ENCODE results near the gene SYNJ2. TPM values are rescaled to one million over a fixed set of nuclear protein-coding genes. Genes with fewer than 3 reads are reported as not detected.

Gene SYNJ2
- total RNA-seq, 1 donor from 2014 or later, result 60.3 TPM

DNA sequence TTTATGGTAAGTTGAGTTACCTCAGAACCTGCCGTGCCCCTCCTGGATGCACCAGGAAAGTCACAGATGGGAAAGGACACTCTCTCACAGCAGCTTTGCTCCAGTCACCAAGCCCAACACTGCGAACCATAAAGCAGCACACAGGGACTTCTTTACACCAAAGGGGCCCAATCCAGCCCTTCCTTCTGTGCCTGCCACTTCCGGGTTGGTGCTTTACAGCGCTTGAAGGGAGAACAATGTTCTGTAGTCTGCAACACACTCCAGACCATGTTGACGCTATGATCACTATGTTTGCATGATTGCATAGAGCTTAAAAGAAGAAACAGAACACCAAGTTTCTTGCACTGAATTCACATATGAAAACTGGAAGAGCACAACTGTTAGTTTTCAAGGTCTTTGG is 129.3 kb downstream of the SYNJ2 start:
- DNase-seq (ENCODE audit: low read depth, low spot score), result no peak

DNA sequence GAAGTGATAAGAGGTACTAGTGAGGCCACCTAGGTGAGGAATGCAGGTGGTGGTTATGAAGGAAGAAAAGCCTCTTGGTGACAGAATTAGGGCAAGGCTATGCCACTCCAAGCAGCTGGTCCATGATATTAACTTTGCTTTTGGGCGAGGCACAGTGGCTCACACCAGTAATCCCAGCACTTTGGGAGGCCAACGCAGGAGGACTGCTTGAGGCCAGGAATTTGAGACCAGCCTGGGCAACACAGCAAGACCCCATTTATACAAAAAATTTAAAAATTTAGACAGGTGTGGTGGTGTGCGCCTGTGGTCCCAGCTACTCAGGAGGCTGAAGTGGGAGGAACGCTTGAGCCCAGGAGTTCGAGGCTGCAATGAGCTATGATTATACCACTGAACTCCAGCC is 130.3 kb downstream of the SYNJ2 start:
- no peak for DNase-seq (ENCODE audit: low read depth, low spot score)

DNA sequence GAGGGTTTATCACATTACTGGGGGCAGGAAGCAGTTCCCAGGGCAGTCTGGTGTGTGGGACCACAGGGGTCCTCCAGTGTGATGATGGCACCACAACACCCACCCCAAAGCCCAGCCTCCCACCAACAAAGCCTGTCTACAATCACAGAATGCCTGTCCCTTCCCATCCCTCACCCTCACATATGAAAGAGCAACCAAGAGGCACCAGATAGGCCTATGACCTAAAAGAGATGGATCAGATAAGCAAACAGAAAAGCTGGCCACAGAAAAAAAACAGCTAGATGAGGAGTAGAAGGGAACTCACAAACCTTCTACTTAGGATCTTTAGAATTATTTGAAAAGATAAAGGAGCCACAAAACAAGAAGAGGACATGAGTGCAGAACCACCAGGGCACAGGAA is 132.1 kb downstream of the SYNJ2 start:
- no peak for DNase-seq (ENCODE audit: low read depth, low spot score)

DNA sequence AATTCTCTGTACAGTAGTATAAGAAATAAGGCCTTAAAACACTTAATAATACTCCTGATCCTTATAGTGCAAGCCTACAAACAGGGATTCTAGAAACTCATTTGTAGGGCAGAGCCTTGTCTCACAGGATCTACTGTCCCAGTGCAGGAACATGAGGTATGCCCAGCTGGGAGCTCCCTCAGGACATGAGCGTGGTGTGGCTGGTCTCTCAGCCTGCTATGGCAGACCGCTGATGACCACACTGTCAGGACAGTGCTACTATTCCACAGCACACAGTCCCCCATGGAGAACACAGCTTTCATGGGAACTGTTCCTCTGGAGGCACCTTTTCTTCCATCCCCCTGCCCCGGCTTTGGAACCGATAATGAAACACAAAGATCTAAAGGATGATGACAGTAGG is 133.4 kb downstream of the SYNJ2 start:
- DNase-seq (ENCODE audit: low read depth, low spot score), result no peak

DNA sequence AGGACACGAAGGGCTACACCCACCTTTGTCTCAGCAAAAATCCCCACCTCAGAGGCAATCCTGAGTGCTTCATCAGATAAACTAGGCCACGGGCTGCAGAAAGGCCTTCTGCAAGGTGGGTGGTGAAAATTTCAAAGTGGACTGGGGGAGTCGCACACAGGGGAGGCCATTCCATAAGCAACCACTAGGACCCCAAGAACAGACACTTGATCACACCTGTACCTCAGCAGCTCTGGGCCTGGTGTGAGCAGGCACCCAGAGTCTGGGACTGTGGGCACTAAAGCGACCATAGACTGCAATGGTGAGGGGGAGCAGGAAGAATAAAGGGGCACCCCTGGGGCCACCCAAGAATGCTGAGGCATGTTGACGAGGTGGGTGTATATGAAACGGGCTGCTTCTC is 133.8 kb downstream of the SYNJ2 start:
- DNase-seq (ENCODE audit: low read depth, low spot score), result no peak

DNA sequence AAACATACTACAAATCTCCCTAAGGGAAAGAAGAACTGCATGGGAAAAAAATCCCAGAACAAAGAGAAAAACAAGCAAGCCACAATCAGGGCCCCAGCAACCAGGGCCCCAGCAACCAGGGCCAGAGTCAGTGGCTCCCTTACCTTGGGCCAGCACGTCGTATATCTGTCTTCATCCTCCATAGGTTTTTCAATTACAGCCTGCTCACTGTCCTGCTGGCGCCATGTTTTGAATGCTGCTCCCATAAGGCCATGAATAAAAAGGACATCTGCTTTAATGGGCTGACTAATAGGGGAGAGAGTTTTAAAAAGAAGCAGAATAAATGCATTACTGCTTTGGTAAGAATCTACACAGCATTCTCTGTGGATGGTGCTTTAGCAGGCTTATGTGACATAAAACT is 137.2 kb downstream of the SYNJ2 start:
- no peak for DNase-seq (ENCODE audit: low read depth, low spot score)

DNA sequence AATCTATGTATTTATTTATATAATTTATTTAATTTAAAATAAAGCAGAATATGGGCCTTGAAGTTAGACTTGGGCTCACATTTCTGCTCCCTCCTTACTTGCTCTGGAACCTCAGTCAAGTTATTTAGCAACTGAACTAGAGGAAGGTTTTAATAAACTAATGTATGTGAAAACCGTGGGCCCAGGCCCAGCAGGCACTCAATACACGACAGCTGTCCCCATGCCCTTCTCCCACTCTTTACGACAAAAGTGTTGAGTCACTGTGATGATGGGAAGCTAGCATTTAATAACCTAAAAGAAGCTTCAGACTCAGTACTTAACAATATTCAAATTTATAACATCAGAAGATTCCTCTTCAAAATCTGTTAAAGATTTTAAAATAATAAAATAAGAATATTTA is 139.7 kb downstream of the SYNJ2 start:
- DNase-seq (ENCODE audit: low read depth, low spot score), result no peak

DNA sequence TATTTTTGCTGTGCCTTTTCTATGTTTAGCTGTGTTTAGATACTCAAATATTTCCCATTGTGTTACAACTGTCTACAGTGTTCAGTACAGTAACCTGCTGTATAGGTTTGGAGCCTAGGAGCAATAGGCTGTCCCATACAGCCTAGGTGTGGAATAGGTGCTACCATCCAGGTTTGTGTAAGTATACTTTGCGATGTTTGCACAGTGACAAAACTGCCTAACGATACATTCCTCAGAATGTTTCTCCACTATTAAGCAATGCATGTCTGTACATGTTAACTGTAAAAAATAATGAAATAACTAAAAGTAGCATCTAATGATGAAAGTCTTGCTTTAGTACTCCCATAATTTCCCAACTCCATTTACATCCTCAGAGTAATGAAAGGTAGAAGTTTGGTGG is 140.4 kb downstream of the SYNJ2 start:
- DNase-seq (ENCODE audit: low read depth, low spot score), result no peak

DNA sequence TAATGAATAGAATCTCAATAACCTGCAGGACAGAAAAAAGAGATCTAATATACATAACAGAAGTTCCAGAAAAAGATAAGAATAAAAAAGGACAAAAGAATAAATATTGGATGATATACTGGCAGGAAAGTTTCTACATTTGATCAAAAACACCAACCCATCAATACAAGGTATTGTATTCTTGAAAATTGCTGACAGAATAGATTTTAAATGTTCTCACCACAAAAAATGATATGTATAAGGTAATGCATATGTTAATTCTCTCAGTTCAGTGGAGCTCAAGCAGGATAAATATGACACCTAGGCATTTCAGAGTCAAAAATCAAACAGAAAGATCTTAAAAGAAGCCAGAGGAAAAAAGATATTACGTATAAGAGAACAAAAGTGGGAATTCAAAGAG is 142.6 kb downstream of the SYNJ2 start:
- no peak for DNase-seq (ENCODE audit: low read depth, low spot score)

DNA sequence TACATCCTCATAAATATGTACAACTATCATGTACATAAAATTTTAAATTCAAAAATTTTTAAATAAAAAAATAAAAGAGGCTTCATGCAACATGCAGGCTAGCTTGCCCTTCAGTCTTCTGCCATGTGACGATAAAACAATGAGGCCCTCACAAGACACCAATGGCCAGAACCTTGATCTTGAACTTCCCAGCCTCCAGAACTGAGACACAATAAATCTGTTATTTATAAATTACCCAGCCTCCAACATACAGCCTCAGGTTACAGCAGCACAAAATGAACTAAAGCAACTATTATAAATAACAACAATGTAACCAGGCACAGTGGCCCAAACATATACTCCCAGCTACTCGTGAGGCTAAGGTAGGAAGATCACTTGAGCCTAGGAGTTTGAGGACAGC is 143.6 kb downstream of the SYNJ2 start:
- no peak for DNase-seq (ENCODE audit: low read depth, low spot score)

DNA sequence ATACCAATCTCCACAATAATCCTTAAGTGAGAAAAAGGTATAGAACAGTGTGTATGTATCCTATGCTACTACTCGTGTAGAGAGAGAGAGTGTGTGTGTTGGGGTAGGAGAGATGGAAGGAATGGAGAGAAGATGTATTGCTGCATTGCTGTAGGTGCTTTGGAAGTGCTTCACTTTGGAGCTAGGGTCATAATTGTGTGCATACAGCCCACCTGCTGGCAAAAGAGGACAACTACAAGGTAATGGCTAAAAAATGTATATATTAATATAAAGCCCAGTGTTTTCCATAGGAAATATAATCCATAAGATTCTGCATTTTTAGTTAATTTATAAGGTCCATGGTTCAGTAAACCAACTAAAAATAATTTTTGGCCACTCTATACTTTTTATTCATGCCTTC is 150.3 kb downstream of the SYNJ2 start:
- DNase-seq (ENCODE audit: low read depth, low spot score), result no peak

DNA sequence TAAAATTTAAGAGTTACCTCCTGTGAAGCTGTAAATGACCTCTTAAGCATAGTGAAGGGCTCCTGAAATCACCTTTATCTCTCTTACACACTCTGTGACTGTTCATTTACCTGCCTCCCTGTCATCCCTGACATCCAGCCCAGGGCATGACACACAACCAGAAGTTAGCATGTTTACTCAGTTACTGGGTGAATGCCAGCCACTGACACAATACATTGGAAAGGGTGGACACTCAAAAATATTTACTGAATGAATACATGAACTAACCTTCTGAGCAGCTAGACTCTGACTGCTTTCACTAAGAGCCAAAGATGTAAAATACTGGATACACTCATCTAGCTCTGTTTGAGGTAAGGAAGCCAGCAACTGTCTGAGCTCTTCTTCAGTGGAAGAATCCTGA is 161.1 kb downstream of the SYNJ2 start:
- DNase-seq (ENCODE audit: low read depth, low spot score), result no peak

DNA sequence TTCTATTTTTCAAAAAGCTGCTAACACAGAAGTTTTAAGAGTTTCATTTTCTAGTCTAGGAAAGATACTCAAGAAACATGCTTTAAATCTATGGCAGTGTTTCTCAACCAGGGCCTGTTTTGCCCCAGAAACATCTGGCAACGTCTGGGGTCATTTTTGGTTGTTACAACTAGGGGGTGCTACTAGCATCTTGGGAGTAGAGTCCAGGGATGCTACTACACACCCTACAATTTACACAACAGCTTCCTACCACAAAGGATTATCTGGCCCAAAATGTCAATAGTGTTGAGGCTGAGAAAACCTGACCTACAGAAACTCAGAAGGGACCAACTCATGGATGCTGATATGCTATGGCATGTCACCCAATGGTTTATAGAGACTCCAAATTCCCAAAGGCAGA is 162.0 kb downstream of the SYNJ2 start:
- DNase-seq (ENCODE audit: low read depth, low spot score), result no peak

Other genes starting within 250 kb of the SYNJ2 start
- 48.8 and 50.4 TPM in 2 replicates for gene SNX9, start 158.6 kb upstream of the SYNJ2 start, total RNA-seq
- gene SERAC1, start 186.4 kb downstream of the SYNJ2 start, total RNA-seq, result 9.5 and 14.4 TPM in 2 replicates
- 3.6 and 6.1 TPM in 2 replicates for gene GTF2H5, start 186.5 kb downstream of the SYNJ2 start, total RNA-seq